Naive B cell (primary cell): ENCODE results near the gene ZNF681. TPM values are rescaled to one million over a fixed set of nuclear protein-coding genes. Genes with fewer than 3 reads are reported as not detected.
"Not testable (repeated sequence)": the region's sequence is repeated elsewhere in the genome, so short reads cannot be mapped to it uniquely, and the experiment has no call there.

ENCODE experiments used
- ATAC-seq, 2 donors: fragments of 150-1000 bp; cut with Tn5 transposase; 2 replicates each; pipeline ENCODE4 v1.10.0; 2021; ENCODE audit warnings: low read depth in 2 of 2, mild to moderate bottlenecking in 2 of 2, moderate library complexity in 2 of 2
- DNase-seq: peaks from one replicate; pipeline ENCODE4 v3.0.0; 2022
- H3K27ac Mint-ChIP-seq, 6 donors: one replicate each; pipeline ENCODE4 v1.8.0; 2020 to 2022; ENCODE audit warnings: mild to moderate bottlenecking in 6 of 6, mixed read lengths in 6 of 6, moderate library complexity in 5 of 6, inconsistent platforms in 2 of 6
- H3K27me3 Mint-ChIP-seq, 3 donors: one replicate each; pipeline ENCODE4 v1.8.0; 2021 to 2022; ENCODE audit warnings: mixed read lengths in 3 of 3, mild to moderate bottlenecking in 1 of 3
- H3K36me3 Mint-ChIP-seq, 2 donors: one replicate each; pipeline ENCODE4 v1.8.0; 2020 to 2022; ENCODE audit warnings: mixed read lengths in 2 of 2, inconsistent platforms in 1 of 2, mild to moderate bottlenecking in 1 of 2
- H3K4me1 Mint-ChIP-seq, 3 donors: one replicate each; pipeline ENCODE4 v1.8.0; 2020 to 2022; ENCODE audit warnings: mixed read lengths in 3 of 3, inconsistent platforms in 1 of 3, mild to moderate bottlenecking in 1 of 3, moderate library complexity in 1 of 3
- H3K4me3 Mint-ChIP-seq, 8 donors: one replicate each; pipeline ENCODE4 v1.8.0; 2020 to 2022; ENCODE audit warnings: mild to moderate bottlenecking in 8 of 8, mixed read lengths in 8 of 8, moderate library complexity in 8 of 8, inconsistent platforms in 2 of 8
- H3K9me3 Mint-ChIP-seq, 7 donors: one replicate each; pipeline ENCODE4 v1.8.0; 2020 to 2022; ENCODE audit warnings: mixed read lengths in 7 of 7, mild to moderate bottlenecking in 5 of 7, inconsistent platforms in 2 of 7, moderate library complexity in 1 of 7
- polyA plus RNA-seq, 6 donors: library from polyadenylated mRNA; unstranded; fragments of 300-500 nt; fragmentation: Illumina TruSeq; gene quantifications; one replicate each; pipeline ENCODE4 v1.2.3, GENCODE V29; 2021; ENCODE audit warnings: low read depth in 6 of 6

Gene ZNF681
- polyA plus RNA-seq, 6 donors from 2014 or later, result 1.0 to 4.3 (median 3.2) TPM

DNA sequence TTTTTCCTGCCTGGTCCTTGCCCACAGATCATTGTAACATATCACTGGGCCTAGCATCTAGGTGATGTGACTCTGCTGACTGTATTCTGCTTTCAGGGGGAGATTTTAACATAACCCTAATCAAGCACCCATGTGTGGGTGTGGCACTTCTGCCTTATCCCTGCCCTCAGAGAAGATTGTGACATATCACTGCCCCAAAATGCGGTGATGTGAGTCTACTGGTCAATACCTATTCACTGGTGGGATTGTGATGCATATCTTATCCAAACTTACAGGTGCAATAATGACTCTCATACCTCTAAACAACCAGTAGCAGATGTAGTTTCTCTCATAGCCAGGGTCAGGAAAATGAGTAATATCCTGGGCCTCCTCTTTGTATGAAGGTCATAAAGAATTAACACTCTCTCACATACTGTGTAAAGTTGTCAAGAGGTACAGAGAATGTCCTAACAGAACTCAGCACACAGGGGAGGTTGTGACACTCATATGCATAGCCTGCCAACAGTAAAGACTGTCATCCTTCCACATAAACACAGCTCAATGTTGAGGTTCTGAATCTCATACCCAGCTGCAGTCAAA, 12.1 kb upstream of the ZNF681 start:
- DNase-seq (no peak), ATAC-seq (no peak)
- peaks cover 0 to 5% of the 10 kb centered on the region in 2 donors for H3K36me3 Mint-ChIP-seq
- no peaks in the 10 kb centered on the region for H3K27me3 Mint-ChIP-seq
- no peaks in the 10 kb centered on the region for H3K9me3 Mint-ChIP-seq
- H3K27ac Mint-ChIP-seq, result no peak overlapping the region
- H3K4me1 Mint-ChIP-seq, result peaks cover 0 to 7% (median 1%) of the 10 kb centered on the region in 3 donors
- H3K4me3 Mint-ChIP-seq, result no peak overlapping the region

GRCh38 chr19:23769691-23770468, 11.2 kb upstream of the ZNF681 start:
- ATAC-seq (no peak), DNase-seq (no peak)
- Mint-ChIP-seq H3K27me3 (no peaks in the 10 kb centered on the region), H3K4me3 (no peak overlapping the region), H3K27ac (no peak overlapping the region), H3K36me3 (peaks cover 0 to 5% of the 10 kb centered on the region in 2 donors), H3K9me3 (no peaks in the 10 kb centered on the region), H3K4me1 (peaks cover 0 to 12% (median 2%) of the 10 kb centered on the region in 3 donors)

DNA sequence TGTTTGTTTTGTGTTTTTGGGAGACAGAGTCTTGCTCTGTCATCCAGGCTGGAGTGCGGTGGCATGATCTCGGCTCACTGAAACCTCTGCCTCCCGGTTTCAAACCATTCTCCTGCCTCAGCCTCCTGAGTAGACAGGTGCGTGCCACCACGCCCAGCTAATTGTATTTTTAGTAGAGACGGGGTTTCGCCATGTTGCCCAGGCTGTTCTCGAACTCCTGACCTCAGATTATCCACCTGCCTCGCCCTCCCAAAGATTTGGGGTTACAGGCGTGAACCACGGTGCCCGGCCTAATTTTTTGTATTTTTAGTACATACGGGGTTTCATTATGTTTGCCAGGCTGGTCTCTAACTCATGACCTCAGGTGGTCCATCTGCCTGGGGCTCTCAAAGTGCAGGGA, 8.3 kb upstream of the ZNF681 start:
- peak overlapping the region in 1 of 8 donors; percentile 15 for H3K4me3 Mint-ChIP-seq

DNA sequence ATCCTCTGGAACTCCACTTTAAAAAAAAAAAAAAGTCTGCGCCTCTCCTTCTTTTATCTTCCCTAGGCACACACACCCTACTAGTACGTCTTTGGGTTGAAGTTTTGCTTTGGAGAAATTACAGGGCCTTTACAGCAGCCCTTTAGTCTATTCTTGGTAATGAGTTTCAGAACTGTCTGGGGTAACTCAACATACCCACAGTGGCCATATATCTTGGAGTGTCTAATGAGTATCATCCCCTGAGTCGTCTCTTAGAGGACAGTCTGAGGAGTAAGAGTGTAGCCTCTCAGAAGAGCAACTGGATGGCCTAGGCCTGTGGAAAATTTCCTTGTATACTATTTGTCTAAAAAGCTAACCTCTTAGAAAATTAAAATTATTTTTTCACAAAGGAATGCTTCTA, 6.1 kb upstream of the ZNF681 start:
- H3K4me1 Mint-ChIP-seq, result peaks cover 7 to 31% (median 29%) of the 10 kb centered on the region in 3 donors
- H3K27me3 Mint-ChIP-seq, result no peaks in the 10 kb centered on the region
- ATAC-seq (no peak), DNase-seq (no peak)
- H3K9me3 Mint-ChIP-seq, result no peaks in the 10 kb centered on the region
- H3K4me3 Mint-ChIP-seq, result peak overlapping the region in 5 of 8 donors; percentile 30 to 99 (median 97)
- H3K27ac Mint-ChIP-seq, result peak overlapping the region in 3 of 6 donors; percentile 44 to 71 (median 45)
- H3K36me3 Mint-ChIP-seq, result no peaks in the 10 kb centered on the region

More for the DNA sequence above, 8.3 kb upstream of the ZNF681 start:
- H3K27me3 Mint-ChIP-seq, result no peaks in the 10 kb centered on the region
- ATAC-seq (no peak), DNase-seq (no peak)
- peaks cover 7 to 28% (median 24%) of the 10 kb centered on the region in 3 donors for H3K4me1 Mint-ChIP-seq
- H3K36me3 Mint-ChIP-seq, result no peaks in the 10 kb centered on the region
- H3K27ac Mint-ChIP-seq, result peak overlapping the region in 1 of 6 donors; percentile 20
- H3K9me3 Mint-ChIP-seq, result no peaks in the 10 kb centered on the region

DNA sequence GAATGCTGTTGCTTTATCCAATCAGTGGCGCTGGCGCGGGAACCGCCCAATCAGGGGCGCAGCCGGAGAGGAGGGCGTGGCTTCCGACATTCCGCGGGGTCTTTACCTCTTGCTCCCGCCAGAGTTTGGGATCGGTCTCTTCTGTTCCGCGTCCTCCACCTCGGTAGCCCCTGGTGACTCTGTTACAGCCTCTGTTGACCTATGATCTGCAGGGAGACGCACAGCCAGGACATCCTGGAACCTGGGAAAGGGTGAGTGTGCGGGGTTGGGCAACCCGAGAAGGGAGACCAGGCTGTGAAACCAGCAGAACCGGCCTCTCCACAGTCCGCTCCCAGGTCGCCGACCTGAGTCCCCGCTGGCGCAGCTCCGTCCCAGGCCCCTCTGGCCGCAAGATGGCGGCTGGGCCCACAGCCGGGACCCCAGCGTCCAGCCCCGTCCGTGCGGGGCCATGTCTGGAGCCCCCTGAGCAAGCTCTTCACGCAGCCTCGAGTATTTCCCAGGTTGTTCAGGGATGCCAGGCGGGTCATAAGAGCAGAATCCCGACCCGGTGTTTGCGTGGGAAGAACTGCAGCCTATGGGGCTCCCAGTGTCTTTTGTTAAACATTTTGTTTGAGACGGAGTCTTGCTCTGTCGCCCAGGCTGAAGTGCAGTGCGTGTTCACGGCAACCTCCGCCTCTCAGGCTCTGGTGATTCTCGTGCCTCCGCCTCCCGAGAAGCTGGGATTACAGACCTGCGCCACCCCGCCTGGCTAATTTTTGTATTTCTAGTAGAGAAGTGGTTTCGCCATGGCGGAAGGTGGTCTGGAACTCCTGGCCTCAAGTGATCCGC, 4.4 kb upstream of the ZNF681 start:
- Mint-ChIP-seq H3K27me3 (no peaks in the 10 kb centered on the region), H3K27ac (peak overlapping the region; percentile 44 to 95 (median 88)), H3K4me3 (peak overlapping the region; percentile 92 to 99 (median 97)), H3K9me3 (no peaks in the 10 kb centered on the region), H3K4me1 (peaks cover 13 to 42% (median 39%) of the 10 kb centered on the region in 3 donors), H3K36me3 (no peaks in the 10 kb centered on the region)
- peak; percentile 72 to 75 for ATAC-seq
- peak; percentile 83 for DNase-seq

GRCh38 chr19:23762548-23762883, 3.8 kb upstream of the ZNF681 start:
- H3K36me3 Mint-ChIP-seq, result no peaks in the 10 kb centered on the region

DNA sequence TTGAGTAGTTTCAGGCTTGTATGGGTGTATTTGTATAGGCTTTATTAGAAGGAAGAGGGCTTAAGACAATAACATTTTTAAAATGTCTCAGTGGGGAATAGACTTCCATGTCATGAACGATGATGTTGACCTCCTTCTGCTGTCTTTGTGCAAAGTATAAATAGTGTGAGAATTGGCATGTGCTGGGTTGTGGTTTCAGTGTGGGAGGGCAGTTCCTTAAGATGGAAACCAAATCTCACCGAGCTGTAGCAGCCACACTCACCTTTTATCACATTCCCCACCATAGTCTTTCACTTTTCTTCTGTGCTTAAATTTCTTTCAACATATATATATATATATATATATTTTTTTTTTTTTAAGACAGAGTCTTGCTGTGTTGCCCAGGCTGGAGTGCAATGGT, 1.6 kb upstream of the ZNF681 start:
- Mint-ChIP-seq H3K27ac (peak overlapping the region in 3 of 6 donors; percentile 18 to 69 (median 37)), H3K4me3 (peak overlapping the region in 7 of 8 donors; percentile 3 to 99 (median 65)), H3K4me1 (peaks cover 18 to 55% (median 37%) of the 10 kb centered on the region in 3 donors)
- H3K27me3 Mint-ChIP-seq, H3K9me3 Mint-ChIP-seq, DNase-seq, H3K36me3 Mint-ChIP-seq, ATAC-seq: not testable (repeated sequence)

More at GRCh38 chr19:23762548-23762883, 3.8 kb upstream of the ZNF681 start:
- Mint-ChIP-seq H3K9me3 (no peaks in the 10 kb centered on the region), H3K27me3 (no peaks in the 10 kb centered on the region), H3K27ac (peak overlapping the region in 5 of 6 donors; percentile 61 to 81 (median 72)), H3K4me1 (peaks cover 13 to 44% (median 39%) of the 10 kb centered on the region in 3 donors), H3K4me3 (peak overlapping the region; percentile 92 to 99 (median 97))
- no peak for ATAC-seq
- no peak for DNase-seq

GRCh38 chr19:23743633-23744232, 15.0 kb downstream of the ZNF681 start:
- H3K9me3 Mint-ChIP-seq, result peaks cover 12 to 71% (median 61%) of the 10 kb centered on the region in 7 donors

GRCh38 chr19:23730729-23731465, 27.8 kb downstream of the ZNF681 start:
- not testable (repeated sequence) for ATAC-seq, H3K27me3 Mint-ChIP-seq, H3K36me3 Mint-ChIP-seq, H3K4me1 Mint-ChIP-seq, H3K27ac Mint-ChIP-seq, H3K4me3 Mint-ChIP-seq, DNase-seq
- H3K9me3 Mint-ChIP-seq, result peaks cover 0 to 31% (median 25%) of the 10 kb centered on the region in 7 donors

More at GRCh38 chr19:23743633-23744232, 15.0 kb downstream of the ZNF681 start:
- H3K4me3 Mint-ChIP-seq, H3K4me1 Mint-ChIP-seq, H3K27me3 Mint-ChIP-seq, H3K27ac Mint-ChIP-seq, ATAC-seq, DNase-seq: not testable (repeated sequence)
- peaks cover 29 to 32% of the 10 kb centered on the region in 2 donors for H3K36me3 Mint-ChIP-seq

GRCh38 chr19:23724161-23724560, 34.5 kb downstream of the ZNF681 start:
- H3K4me3 Mint-ChIP-seq, result peak overlapping the region in 6 of 8 donors; percentile 32 to 52 (median 41)
- H3K4me1 Mint-ChIP-seq, result peaks cover 4 to 16% (median 6%) of the 10 kb centered on the region in 3 donors
- ATAC-seq, H3K36me3 Mint-ChIP-seq, DNase-seq, H3K9me3 Mint-ChIP-seq: not testable (repeated sequence)
- peak overlapping the region in 2 of 6 donors; percentile 10 to 71 for H3K27ac Mint-ChIP-seq
- H3K27me3 Mint-ChIP-seq, result peaks cover 6 to 14% (median 7%) of the 10 kb centered on the region in 3 donors

- Mint-ChIP-seq H3K27me3 (peaks cover 10 to 15% (median 12%) of the 10 kb centered on the region in 3 donors), H3K4me1 (peaks cover 4 to 14% (median 12%) of the 10 kb centered on the region in 3 donors), H3K4me3 (peak overlapping the region in 2 of 8 donors; percentile 13 to 27), H3K27ac (no peak overlapping the region), H3K9me3 (peaks cover 0 to 4% (median 0%) of the 10 kb centered on the region in 7 donors), H3K36me3 (peaks cover 0 to 6% of the 10 kb centered on the region in 2 donors)
- ATAC-seq, result no peak
- DNase-seq, result no peak
These were observed 39.9 kb downstream of the ZNF681 start for GRCh38 chr19:23718802-23719201.

DNA sequence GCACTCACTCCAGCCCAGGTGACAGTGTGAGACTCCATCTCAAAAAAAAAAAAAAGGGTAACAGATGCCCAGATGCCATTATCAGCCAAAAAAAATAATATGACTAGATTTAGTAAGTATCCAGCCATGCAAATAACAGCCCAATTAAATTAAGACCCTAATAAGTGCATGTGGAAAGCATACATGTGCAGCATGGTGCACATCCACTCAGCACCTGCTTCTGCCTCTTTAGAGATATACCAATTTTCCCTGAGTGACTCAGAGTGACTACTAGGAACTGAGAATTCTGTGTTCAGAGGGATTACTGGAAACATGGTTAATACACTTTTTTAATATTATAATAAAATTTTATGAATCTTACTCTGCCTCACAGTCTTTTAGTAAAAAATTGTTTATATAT, 41.9 kb downstream of the ZNF681 start:
- H3K9me3 Mint-ChIP-seq, result peaks cover 0 to 4% (median 1%) of the 10 kb centered on the region in 7 donors
- ATAC-seq, result no peak
- no peak overlapping the region for H3K27ac Mint-ChIP-seq
- peaks cover 0 to 6% of the 10 kb centered on the region in 2 donors for H3K36me3 Mint-ChIP-seq
- H3K4me3 Mint-ChIP-seq, result no peak overlapping the region
- no peak for DNase-seq
- peaks cover 0 to 12% (median 9%) of the 10 kb centered on the region in 3 donors for H3K4me1 Mint-ChIP-seq
- H3K27me3 Mint-ChIP-seq, result peaks cover 10 to 15% (median 12%) of the 10 kb centered on the region in 3 donors
